Neural cell (in vitro differentiated cells): ENCODE data around the gene RGS19.

ENCODE experiments used
- CTCF ChIP-seq: fragments of 450-650 bp; IDR thresholded peaks from 2 replicates; pipeline ENCODE4 v1.5.1; 2014; ENCODE audit warnings: antibody characterized with exemption, mild to moderate bottlenecking, moderate library complexity; ENCODE audit not compliant: poor library complexity, severe bottlenecking
- EP300 ChIP-seq: fragments of 450-650 bp; conservative IDR thresholded peaks from 2 replicates; pipeline ENCODE4 v1.6.1; 2014; ENCODE audit warnings: antibody characterized with exemption, mild to moderate bottlenecking, moderate library complexity; ENCODE audit not compliant: poor library complexity, severe bottlenecking
- POLR2AphosphoS5 ChIP-seq: IDR thresholded peaks from 2 replicates; pipeline ENCODE4 v1.6.1; 2012
- RAD21 ChIP-seq: fragments of 450-650 bp; conservative IDR thresholded peaks from 2 replicates; pipeline ENCODE4 v1.6.1; 2014; ENCODE audit warnings: antibody characterized with exemption, mild to moderate bottlenecking, moderate library complexity
- REST ChIP-seq: IDR thresholded peaks from 2 replicates; pipeline ENCODE4 v1.6.1; 2012; ENCODE audit warnings: borderline replicate concordance
- SMC3 ChIP-seq: fragments of 450-650 bp; conservative IDR thresholded peaks from 2 replicates; pipeline ENCODE4 v1.6.1; 2014; ENCODE audit warnings: antibody characterized with exemption, mild to moderate bottlenecking, moderate library complexity; ENCODE audit not compliant: poor library complexity
- TAF1 ChIP-seq: IDR thresholded peaks from 2 replicates; pipeline ENCODE4 v1.6.1; 2012; ENCODE audit warnings: low read depth

DNA sequence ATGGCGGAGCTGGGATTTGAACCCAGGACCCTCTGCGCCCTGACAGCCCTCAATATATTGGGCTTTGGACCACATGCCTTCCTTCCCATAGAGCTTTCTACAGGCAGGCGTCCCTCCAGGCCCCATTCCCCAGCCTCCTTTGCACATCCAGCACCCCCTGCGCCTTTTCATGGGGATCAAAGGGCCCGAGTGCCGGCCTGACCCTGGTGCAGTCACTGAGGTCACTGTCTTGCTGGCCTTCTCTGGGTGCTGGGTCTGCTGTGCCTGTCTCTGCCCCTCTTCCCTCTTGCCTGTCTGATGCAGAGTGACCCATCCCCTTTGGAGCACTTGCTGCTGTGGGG is 2.3 kb upstream of the RGS19 start:
- TF ChIP-seq TAF1, result no peak
- no peak for TF ChIP-seq POLR2AphosphoS5
- TF ChIP-seq CTCF, result no peak
- no peak for TF ChIP-seq SMC3
- TF ChIP-seq EP300, result no peak
- no peak for TF ChIP-seq RAD21
- no peak for TF ChIP-seq REST
